Right atrium auricular region (tissue), 2 donors: ENCODE measurements around the gene CNNM1. TPM values are rescaled to one million over a fixed set of nuclear protein-coding genes. Genes with fewer than 3 reads are reported as not detected.

Experiments
- DNase-seq: peaks from one replicate; pipeline ENCODE4 v3.0.0-alpha.2; 2019; ENCODE audit warnings: low spot score
- H3K27ac ChIP-seq, 2 donors: fragments of 200-600 bp; sonication (generic); 1 replicate in 1 of 2; 2 replicates in 1 of 2; pipeline ENCODE4 v1.5.1; 2016 to 2019
- H3K27me3 ChIP-seq, 2 donors: fragments of 200-600 bp; sonication (generic); one replicate each; pipeline versions ENCODE4 v1.5.1 to v1.6.0; 2017 to 2019
- H3K36me3 ChIP-seq: fragments of 200-600 bp; sonication (generic); one replicate; pipeline ENCODE4 v1.5.1; 2016
- H3K4me1 ChIP-seq, 2 donors: fragments of 200-600 bp; sonication (generic); one replicate each; pipeline versions ENCODE4 v1.5.1 to v1.6.0; 2017 to 2019
- H3K4me3 ChIP-seq, 2 donors: fragments of 200-600 bp; sonication (generic); 1 replicate in 1 of 2; 2 replicates in 1 of 2; pipeline ENCODE4 v1.5.1; 2017 to 2019; ENCODE audit warnings: mild to moderate bottlenecking in 1 of 2, moderate library complexity in 1 of 2
- H3K9me3 ChIP-seq, 2 donors: fragments of 200-600 bp; sonication (generic); one replicate each; pipeline ENCODE4 v1.5.1; 2019
- CTCF ChIP-seq, 2 donors: fragments of 200-600 bp; sonication (generic); IDR thresholded peaks; one replicate each; pipeline ENCODE4 v1.5.1; 2019; ENCODE audit warnings: antibody characterized with exemption in 2 of 2
- total RNA-seq, 2 donors: library from RNA; depleted of rRNA; stranded (reverse); fragments of >200 nt; gene quantifications; one replicate each; pipeline ENCODE4 v1.1.0, GENCODE V29; 2016

CNNM1 gene
- total RNA-seq, 2 donors from 2014 or later = 0.07 to 0.79 TPM

DNA sequence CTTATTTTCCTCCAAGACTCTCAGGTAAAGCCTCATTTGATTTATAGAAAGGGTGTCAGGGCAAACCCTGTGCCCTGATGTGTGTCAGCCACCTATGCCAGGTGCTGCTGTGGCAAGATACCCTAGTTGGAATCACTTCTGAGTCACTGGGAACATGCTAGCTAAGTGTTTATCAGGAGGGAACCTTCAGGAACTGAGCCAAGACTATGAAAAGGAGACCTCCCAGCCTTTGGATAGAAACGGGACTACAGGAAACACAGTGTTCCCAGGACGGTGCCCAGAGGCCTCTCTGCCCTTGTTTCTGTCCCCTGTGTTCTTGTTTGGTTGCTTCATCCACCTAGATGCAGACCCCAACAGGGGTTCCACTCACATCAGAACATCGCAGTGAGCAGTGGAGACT lies 28.5 kb downstream of the CNNM1 start:
- no peak overlapping the region for H3K27ac ChIP-seq
- H3K9me3 ChIP-seq = no peaks in the 10 kb centered on the region
- H3K4me1 ChIP-seq = no peaks in the 10 kb centered on the region
- no peak for DNase-seq
- no peaks in the 10 kb centered on the region for H3K36me3 ChIP-seq
- H3K27me3 ChIP-seq = no peaks in the 10 kb centered on the region
- no peak overlapping the region for H3K4me3 ChIP-seq
- TF ChIP-seq CTCF (IDR thresholded peaks at IDR 0.05) = no peak

DNA sequence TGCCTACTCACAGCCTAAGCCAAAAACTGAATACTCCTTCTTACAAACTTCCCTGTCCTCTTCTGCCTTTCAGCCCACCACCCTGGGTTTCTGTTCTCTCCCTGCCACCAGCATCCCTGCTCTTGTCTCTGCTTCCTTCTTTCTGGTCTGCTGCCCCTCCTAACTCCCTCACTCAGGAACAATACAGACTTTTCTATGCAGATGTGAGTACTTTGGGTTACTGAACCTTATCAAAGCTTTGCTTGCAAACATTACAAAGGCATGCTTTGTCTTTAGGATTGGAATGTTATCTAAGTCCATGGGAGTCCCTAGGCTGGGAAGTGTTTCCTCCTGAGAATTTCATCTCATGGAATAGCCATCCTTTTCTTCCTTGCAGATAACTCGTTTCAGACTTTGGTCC lies 28.9 kb downstream of the CNNM1 start:
- no peak for TF ChIP-seq CTCF (IDR thresholded peaks at IDR 0.05)
- Histone ChIP-seq H3K9me3 (no peaks in the 10 kb centered on the region), H3K4me1 (no peaks in the 10 kb centered on the region), H3K27ac (no peak overlapping the region), H3K27me3 (no peaks in the 10 kb centered on the region), H3K36me3 (no peaks in the 10 kb centered on the region), H3K4me3 (no peak overlapping the region)
- DNase-seq = no peak

DNA sequence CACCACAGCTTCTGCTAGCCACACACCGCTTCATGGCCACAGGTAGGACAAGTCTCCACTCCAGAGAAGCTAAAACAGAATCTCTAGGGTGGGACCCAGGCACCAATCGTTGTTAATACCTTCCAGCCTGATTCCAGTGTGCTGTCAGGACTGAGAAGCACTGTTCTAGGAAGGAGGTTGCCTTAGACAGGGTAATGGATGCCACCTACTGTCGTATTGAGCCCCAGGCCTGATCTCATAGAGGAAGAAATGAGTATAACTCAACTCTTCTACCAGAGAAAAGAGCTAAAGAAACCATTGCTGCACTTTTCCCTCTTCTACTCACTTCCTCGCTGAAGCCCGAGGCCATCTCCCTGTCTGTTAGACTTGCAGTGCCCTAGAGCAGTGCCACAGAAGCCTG lies 31.8 kb downstream of the CNNM1 start:
- Histone ChIP-seq H3K36me3 (no peaks in the 10 kb centered on the region), H3K27ac (no peak overlapping the region), H3K9me3 (no peaks in the 10 kb centered on the region), H3K4me1 (no peaks in the 10 kb centered on the region), H3K4me3 (no peak overlapping the region), H3K27me3 (no peaks in the 10 kb centered on the region)
- DNase-seq = no peak
- no peak for TF ChIP-seq CTCF (IDR thresholded peaks at IDR 0.05)

DNA sequence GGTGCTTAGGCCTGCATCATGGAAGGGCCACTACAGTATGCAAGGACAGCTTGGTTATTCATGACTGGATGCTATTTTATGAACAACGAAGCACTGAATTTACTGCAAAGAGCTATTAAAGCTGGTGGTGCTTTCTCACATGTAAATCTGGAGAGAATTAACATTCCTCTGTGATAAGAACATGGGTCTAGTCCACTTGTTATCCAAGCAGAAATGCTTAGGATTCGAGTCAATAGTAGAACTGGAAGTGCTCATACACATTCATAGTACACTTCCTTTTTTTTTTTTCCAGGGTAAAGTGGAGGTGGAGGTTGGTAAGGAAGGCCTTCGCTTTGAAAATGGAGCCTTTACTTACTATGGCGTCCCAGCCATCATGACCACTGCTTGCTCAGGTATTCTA lies 35.0 kb downstream of the CNNM1 start:
- H3K36me3 ChIP-seq = no peaks in the 10 kb centered on the region
- TF ChIP-seq CTCF (IDR thresholded peaks at IDR 0.05) = no peak

GRCh38 chr10:99365311-99365710 lies 36.2 kb downstream of the CNNM1 start:
- no peak for TF ChIP-seq CTCF (IDR thresholded peaks at IDR 0.05)
- Histone ChIP-seq H3K4me3 (no peak overlapping the region), H3K9me3 (no peaks in the 10 kb centered on the region), H3K27ac (no peak overlapping the region), H3K27me3 (no peaks in the 10 kb centered on the region), H3K36me3 (no peaks in the 10 kb centered on the region), H3K4me1 (no peaks in the 10 kb centered on the region)
- DNase-seq = no peak

More for the DNA sequence above, 35.0 kb downstream of the CNNM1 start:
- H3K9me3 ChIP-seq = no peaks in the 10 kb centered on the region
- no peaks in the 10 kb centered on the region for H3K4me1 ChIP-seq
- H3K27me3 ChIP-seq = no peaks in the 10 kb centered on the region
- DNase-seq = no peak
- H3K4me3 ChIP-seq = no peak overlapping the region
- no peak overlapping the region for H3K27ac ChIP-seq

GRCh38 chr10:99365736-99366135 lies 36.6 kb downstream of the CNNM1 start:
- DNase-seq = no peak
- TF ChIP-seq CTCF (IDR thresholded peaks at IDR 0.05) = no peak
- no peaks in the 10 kb centered on the region for H3K36me3 ChIP-seq
- no peaks in the 10 kb centered on the region for H3K9me3 ChIP-seq
- no peak overlapping the region for H3K27ac ChIP-seq
- H3K27me3 ChIP-seq = no peaks in the 10 kb centered on the region
- H3K4me3 ChIP-seq = no peak overlapping the region
- H3K4me1 ChIP-seq = no peaks in the 10 kb centered on the region
